ENCODE measurements around the gene CENPN. TPM values are rescaled to one million over a fixed set of nuclear protein-coding genes. Genes with fewer than 3 reads are reported as not detected.

CENPN gene
- total and polyA plus RNA-seq, 2 of the 13 experiments (the other 11 are each of a cell fraction or from before 2014, with no cell fraction given), result 29.7 to 129 TPM

DNA sequence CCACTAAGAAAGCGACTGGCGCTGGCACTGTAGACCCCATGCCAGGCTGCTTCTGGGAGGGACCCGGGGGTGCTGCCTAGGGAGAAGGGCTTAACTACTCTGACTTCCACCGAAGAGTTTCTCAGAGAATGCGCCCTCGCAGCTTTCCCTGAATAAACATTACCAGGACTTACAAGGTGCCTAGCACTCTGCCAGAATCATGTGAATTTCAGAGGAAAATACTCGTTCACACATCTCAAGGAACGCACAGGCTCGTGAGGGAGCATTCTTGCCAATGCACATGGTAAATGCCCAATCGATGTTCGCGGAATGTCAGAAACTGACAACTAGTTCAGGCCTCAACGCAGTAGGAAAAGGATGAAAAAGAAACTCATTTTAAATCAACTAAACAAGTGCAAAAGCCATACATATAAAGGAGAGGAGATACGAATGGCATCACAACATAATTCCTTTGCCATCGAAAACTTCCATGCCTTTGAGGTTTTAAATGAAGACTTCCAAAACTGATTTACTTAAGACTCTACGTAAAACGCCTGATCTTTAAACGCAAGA is 1.3 kb upstream of the CENPN start (continued):
- TF ChIP-seq, protein P1, sequence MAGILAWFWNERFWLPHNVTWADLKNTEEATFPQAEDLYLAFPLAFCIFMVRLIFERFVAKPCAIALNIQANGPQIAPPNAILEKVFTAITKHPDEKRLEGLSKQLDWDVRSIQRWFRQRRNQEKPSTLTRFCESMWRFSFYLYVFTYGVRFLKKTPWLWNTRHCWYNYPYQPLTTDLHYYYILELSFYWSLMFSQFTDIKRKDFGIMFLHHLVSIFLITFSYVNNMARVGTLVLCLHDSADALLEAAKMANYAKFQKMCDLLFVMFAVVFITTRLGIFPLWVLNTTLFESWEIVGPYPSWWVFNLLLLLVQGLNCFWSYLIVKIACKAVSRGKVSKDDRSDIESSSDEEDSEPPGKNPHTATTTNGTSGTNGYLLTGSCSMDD (CRISPR knock-in tag; IDR thresholded peaks at IDR 0.05), result no peak
- TF ChIP-seq ZNF263 (CRISPR knock-in tag; IDR thresholded peaks at IDR 0.05), result no peak
- no peak for TF ChIP-seq SMAD1 (CRISPR knock-in tag; IDR thresholded peaks at IDR 0.05; ENCODE audit: borderline replicate concordance, low read depth)
- no peak for TF ChIP-seq AGO2 (optimal IDR thresholded peaks at IDR 0.05; ENCODE audit: low read depth, low read length)
- no peak for TF ChIP-seq RBM39 (IDR thresholded peaks at IDR 0.05; ENCODE audit: low read depth, low read length, poor library complexity, severe bottlenecking)
- TF ChIP-seq, protein P2, sequence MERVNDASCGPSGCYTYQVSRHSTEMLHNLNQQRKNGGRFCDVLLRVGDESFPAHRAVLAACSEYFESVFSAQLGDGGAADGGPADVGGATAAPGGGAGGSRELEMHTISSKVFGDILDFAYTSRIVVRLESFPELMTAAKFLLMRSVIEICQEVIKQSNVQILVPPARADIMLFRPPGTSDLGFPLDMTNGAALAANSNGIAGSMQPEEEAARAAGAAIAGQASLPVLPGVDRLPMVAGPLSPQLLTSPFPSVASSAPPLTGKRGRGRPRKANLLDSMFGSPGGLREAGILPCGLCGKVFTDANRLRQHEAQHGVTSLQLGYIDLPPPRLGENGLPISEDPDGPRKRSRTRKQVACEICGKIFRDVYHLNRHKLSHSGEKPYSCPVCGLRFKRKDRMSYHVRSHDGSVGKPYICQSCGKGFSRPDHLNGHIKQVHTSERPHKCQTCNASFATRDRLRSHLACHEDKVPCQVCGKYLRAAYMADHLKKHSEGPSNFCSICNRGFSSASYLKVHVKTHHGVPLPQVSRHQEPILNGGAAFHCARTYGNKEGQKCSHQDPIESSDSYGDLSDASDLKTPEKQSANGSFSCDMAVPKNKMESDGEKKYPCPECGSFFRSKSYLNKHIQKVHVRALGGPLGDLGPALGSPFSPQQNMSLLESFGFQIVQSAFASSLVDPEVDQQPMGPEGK (CRISPR knock-in tag; IDR thresholded peaks at IDR 0.05), result 0 out of 2 replicates have a peak, but pooled peaks have one; percentile 41
- no peak for TF ChIP-seq CENPX (CRISPR knock-in tag; IDR thresholded peaks at IDR 0.05)
- TF ChIP-seq NR2F6 (IDR thresholded peaks at IDR 0.05), result no peak
- TF ChIP-seq NR2F6 (CRISPR knock-in tag; IDR thresholded peaks at IDR 0.05), result 0 out of 2 replicates have a peak, but pooled peaks have one; percentile 2
- TF ChIP-seq, protein P3, sequence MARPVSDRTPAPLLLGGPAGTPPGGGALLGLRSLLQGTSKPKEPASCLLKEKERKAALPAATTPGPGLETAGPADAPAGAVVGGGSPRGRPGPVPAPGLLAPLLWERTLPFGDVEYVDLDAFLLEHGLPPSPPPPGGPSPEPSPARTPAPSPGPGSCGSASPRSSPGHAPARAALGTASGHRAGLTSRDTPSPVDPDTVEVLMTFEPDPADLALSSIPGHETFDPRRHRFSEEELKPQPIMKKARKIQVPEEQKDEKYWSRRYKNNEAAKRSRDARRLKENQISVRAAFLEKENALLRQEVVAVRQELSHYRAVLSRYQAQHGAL (CRISPR knock-in tag; IDR thresholded peaks at IDR 0.05; ENCODE audit: not compliant biosample characterization), result no peak
- no peak for TF ChIP-seq GATAD2A (CRISPR knock-in tag; IDR thresholded peaks at IDR 0.05)

All from HepG2 (cell line).